K562 (cell line): ENCODE results near the gene CCZ1B. TPM values are rescaled to one million over a fixed set of nuclear protein-coding genes. Genes with fewer than 3 reads are reported as not detected.
"Not testable (repeated sequence)": the region's sequence is repeated elsewhere in the genome, so short reads cannot be mapped to it uniquely, and the experiment has no call there.

Experiments
- ATAC-seq: fragments of 200-7000 bp; cut with Tn5 transposase; 3 replicates; pipeline ENCODE4 v1.9.1; 2020; ENCODE audit warnings: moderate library complexity
- BruUV-seq: library from RNA; stranded (reverse); fragments of 400-500 nt; replicated peaks from 2 replicates; lab custom pipeline; 2021; lab: Mats Ljungman, UMichigan
- CTCF ChIA-PET: fragments of 300-600 bp; formaldehyde crosslinking; extraction: SDS; loops from one replicate; lab custom pipeline; 2021; ENCODE audit warnings: low intra/inter-chr PET ratio; lab: Yijun Ruan, JAX
- POLR2A ChIA-PET: fragments of 300-600, 350-650 bp; sonication (Branson Sonifier 250); formaldehyde crosslinking; extraction: SDS; loops from one replicate; lab custom pipeline; 2021; ENCODE audit warnings: antibody characterized with exemption, inconsistent platforms; lab: Yijun Ruan, JAX
- DNase-seq, 4 experiments: peaks; one replicate each; pipeline versions ENCODE4 v3.0.0 to v3.0.0-alpha.2; 2011 to 2018; ENCODE audit warnings: low spot score in 3 of 4, mixed read lengths in 3 of 4; ENCODE audit errors: extremely low read depth in 1 of 4
- FAIRE-seq: peaks from 2 replicates; lab custom pipeline; 2011; peaks lifted over from hg19 to GRCh38; lab: Jason Lieb, UNC
- H2AFZ ChIP-seq: 2 replicates; pipeline ENCODE4 v1.6.0; 2011; ENCODE audit warnings: low read depth, low read length, control low read depth, inconsistent platforms
- H3K27ac ChIP-seq: fragments of 200-600 bp; 3 replicates; pipeline ENCODE4 v1.8.0; 2011; ENCODE audit warnings: low read depth, mild to moderate bottlenecking, control low read depth, inconsistent platforms, low read length, moderate library complexity, mixed read lengths; ENCODE audit errors: extremely low read depth
- H3K27me3 ChIP-seq, 2 experiments: fragments of 300-600 bp in 1 of 2; 2 replicates in 1 of 2; 3 replicates in 1 of 2; pipeline versions ENCODE4 v1.6.0 to v1.8.0; 2011; ENCODE audit warnings: inconsistent platforms in 2 of 2, low read length in 2 of 2, mild to moderate bottlenecking in 1 of 2, mixed read lengths in 1 of 2, moderate library complexity in 1 of 2; ENCODE audit not compliant: control insufficient read depth in 2 of 2, insufficient read depth in 2 of 2
- H3K36me3 ChIP-seq: fragments of 300-600 bp; 3 replicates; pipeline ENCODE4 v1.8.0; 2011; ENCODE audit warnings: mild to moderate bottlenecking, low read length, inconsistent platforms; ENCODE audit not compliant: control insufficient read depth, insufficient read depth
- H3K4me1 ChIP-seq, 2 experiments: fragments of 200-600 bp in 1 of 2; replicated peaks in 1 of 2; 2 replicates in 1 of 2; 3 replicates in 1 of 2; pipeline versions ENCODE4 v1.5.1 to v1.8.0; 2011; ENCODE audit warnings: inconsistent platforms in 2 of 2, low read length in 2 of 2, mild to moderate bottlenecking in 1 of 2, mixed read lengths in 1 of 2, moderate library complexity in 1 of 2; ENCODE audit not compliant: control insufficient read depth in 2 of 2, insufficient read depth in 2 of 2
- H3K4me2 ChIP-seq: 2 replicates; pipeline ENCODE4 v1.6.1; 2011; ENCODE audit warnings: low read length, control low read depth, inconsistent platforms, mixed read lengths; ENCODE audit not compliant: insufficient read depth
- H3K4me3 ChIP-seq: fragments of 200-600 bp; sonication (generic), shearing (Covaris generic); 2 replicates; pipeline ENCODE4 v1.5.1; 2016; ENCODE audit warnings: control low read depth, inconsistent platforms
- H3K79me2 ChIP-seq: fragments of 200-600 bp; 3 replicates; pipeline ENCODE4 v1.8.0; 2011; ENCODE audit warnings: low read length, inconsistent platforms; ENCODE audit not compliant: control insufficient read depth, insufficient read depth
- H3K9ac ChIP-seq, 2 experiments: 2 replicates each; pipeline versions ENCODE4 v1.6.0 to v1.6.1; 2011; ENCODE audit warnings: low read depth in 2 of 2, low read length in 2 of 2, control low read depth in 1 of 2, inconsistent platforms in 1 of 2, mild to moderate bottlenecking in 1 of 2, mixed read lengths in 1 of 2; ENCODE audit not compliant: insufficient read depth in 1 of 2
- H3K9me1 ChIP-seq: one replicate; pipeline ENCODE4 v1.6.0; 2011; ENCODE audit warnings: inconsistent platforms, mild to moderate bottlenecking, low read length, moderate library complexity; ENCODE audit not compliant: control insufficient read depth, insufficient read depth
- H3K9me3 ChIP-seq: replicated peaks from 2 replicates; pipeline ENCODE4 v1.5.1; 2011; ENCODE audit warnings: low read depth, low read length, inconsistent platforms; ENCODE audit not compliant: control insufficient read depth, insufficient read depth
- H4K20me1 ChIP-seq: replicated peaks from 2 replicates; pipeline ENCODE4 v1.6.1; 2011; ENCODE audit warnings: low read length, inconsistent platforms, mixed read lengths; ENCODE audit not compliant: control insufficient read depth, insufficient read depth
- WGBS: fragments of 100-300 bp; shearing (Covaris generic); methylation state at CpG from one replicate; pipeline ENCODE4 v1.1.6; 2016; ENCODE audit warnings: low coverage, mixed read lengths; ENCODE audit not compliant: insufficient coverage; ENCODE audit errors: missing lambda C conversion rate; 5-methylcytosine and 5-hydroxymethylcytosine counted together
- in situ Hi-C: fragments of 300-500 bp; cut with MboI; formaldehyde crosslinking; loops from 4 replicates; pipeline ENCODE4 v1.15.0; 2018; ENCODE audit warnings: inconsistent platforms, mixed read lengths
- intact Hi-C: fragments of 100-400 bp; cut with micrococcal nuclease; formaldehyde crosslinking; loops from 2 replicates; pipeline ENCODE4 v1.14.2; 2022
- polyA plus RNA-seq, 8 experiments: library from polyadenylated mRNA; depleted of rRNA in 4 of 8; stranded (reverse) in 5 of 8; unstranded in 3 of 8; fragments of >200 nt; fragmentation: Nextera tagmentation in 2 of 8; fragmentation: Illumina TruSeq in 1 of 8; extraction: Ambion mirVana in 2 of 8; extraction: Trizol in 1 of 8; gene quantifications; 2 replicates each; pipeline versions ENCODE4 v1.2.1 to v1.2.3, GENCODE V29; 2011 to 2014; ENCODE audit warnings: inconsistent platforms in 1 of 8, missing spikeins in 1 of 8
- total RNA-seq, 7 experiments: library from RNA; depleted of rRNA in 6 of 7; stranded (reverse); fragments of >200 nt in 6 of 7; fragmentation: Illumina TruSeq in 2 of 7; extraction: Trizol in 2 of 7; gene quantifications; 2 replicates each; pipeline versions ENCODE4 v1.2.1 to v1.2.3, GENCODE V29; 2011 to 2021; ENCODE audit warnings: low replicate concordance in 1 of 7

Gene CCZ1B
- total and polyA plus RNA-seq, 9 of the 15 experiments (the other 6 are each of a cell fraction or from before 2014, with no cell fraction given) = 8.1 to 78.5 (median 36.8) TPM

GRCh38 chr7:6864751-6865150, 38.7 kb upstream of the CCZ1B start:
- H2AFZ ChIP-seq, CTCF ChIA-PET, FAIRE-seq, H3K4me3 ChIP-seq, H3K9ac ChIP-seq, H4K20me1 ChIP-seq, BruUV-seq, H3K27ac ChIP-seq, DNase-seq, intact Hi-C loops, POLR2A ChIA-PET, H3K27me3 ChIP-seq, H3K4me2 ChIP-seq, H3K9me1 ChIP-seq, ATAC-seq, H3K79me2 ChIP-seq, in situ Hi-C loops, H3K4me1 ChIP-seq, H3K9me3 ChIP-seq, H3K36me3 ChIP-seq: not testable (repeated sequence)
- 6% methylated on average over 6 of the region's 10 CpGs for WGBS

GRCh38 chr7:6864188-6864587, 38.1 kb upstream of the CCZ1B start:
- CTCF ChIA-PET, H3K27me3 ChIP-seq, FAIRE-seq, H3K9me1 ChIP-seq, H3K79me2 ChIP-seq, H3K4me1 ChIP-seq, H3K4me3 ChIP-seq, BruUV-seq, H3K27ac ChIP-seq, H3K36me3 ChIP-seq, H3K9me3 ChIP-seq, ATAC-seq, POLR2A ChIA-PET, H3K4me2 ChIP-seq, DNase-seq, intact Hi-C loops, H4K20me1 ChIP-seq, H2AFZ ChIP-seq, in situ Hi-C loops, H3K9ac ChIP-seq: not testable (repeated sequence)
- WGBS = 14% methylated on average over 12 of the region's 12 CpGs

GRCh38 chr7:6862876-6863275, 36.8 kb upstream of the CCZ1B start:
- intact Hi-C loops = not testable (repeated sequence)

More at GRCh38 chr7:6862876-6863275, 36.8 kb upstream of the CCZ1B start:
- H3K27ac ChIP-seq, H2AFZ ChIP-seq, H3K9me3 ChIP-seq, in situ Hi-C loops, H3K9ac ChIP-seq, H3K4me3 ChIP-seq, DNase-seq, BruUV-seq, FAIRE-seq, POLR2A ChIA-PET, H3K4me2 ChIP-seq, H4K20me1 ChIP-seq, H3K9me1 ChIP-seq, H3K27me3 ChIP-seq, H3K36me3 ChIP-seq, CTCF ChIA-PET, H3K79me2 ChIP-seq, H3K4me1 ChIP-seq, ATAC-seq: not testable (repeated sequence)
- 16% methylated on average over 11 of the region's 13 CpGs for WGBS
